ENCODE results near the gene C12orf60. TPM values are rescaled to one million over a fixed set of nuclear protein-coding genes. Genes with fewer than 3 reads are reported as not detected.

C12orf60 gene
- total RNA-seq, 3 donors from 2014 or later (not counting 1 experiment from before 2014, with no cell fraction given) = 0.28 to 0.79 (median 0.33) TPM

GRCh38 chr12:14841761-14842160, 38.3 kb downstream of the C12orf60 start:
- Histone ChIP-seq H3K9me3 (ENCODE audit: control insufficient read depth, insufficient read depth, low read length) (no peaks in the 10 kb centered on the region), H3K27ac (ENCODE audit: low read length) (no peak overlapping the region), H3K36me3 (ENCODE audit: control insufficient read depth, insufficient read depth, low read length) (no peaks in the 10 kb centered on the region), H3K4me1 (ENCODE audit: control insufficient read depth, insufficient read depth, low read length) (no peaks in the 10 kb centered on the region), H3K27me3 (ENCODE audit: control insufficient read depth, insufficient read depth, low read length) (peaks cover 4% of the 10 kb centered on the region), H3K4me3 (ENCODE audit: low read length) (no peak overlapping the region)
- no peak for DNase-seq
- no peak for ATAC-seq
- H3K27ac Mint-ChIP-seq = no peak overlapping the region
- no peak overlapping the region for H3K4me3 Mint-ChIP-seq
- H3K9me3 Mint-ChIP-seq = no peaks in the 10 kb centered on the region
- 81% methylated on average over 2 of the region's 3 CpGs for WGBS (ENCODE audit: insufficient coverage)
- intact Hi-C loops (cut with micrococcal nuclease) = loop anchor here (10.0 kb wide), 1 partner anchor 117 kb away; no protein-coding TSS in a partner anchor
- peaks cover 0 to 5% of the 10 kb centered on the region in 2 donors for H3K4me1 Mint-ChIP-seq
- H3K27me3 Mint-ChIP-seq (ENCODE audit: low read depth in 2 of 2) = peaks cover 0 to 16% of the 10 kb centered on the region in 2 donors
- TF ChIP-seq, protein P1, sequence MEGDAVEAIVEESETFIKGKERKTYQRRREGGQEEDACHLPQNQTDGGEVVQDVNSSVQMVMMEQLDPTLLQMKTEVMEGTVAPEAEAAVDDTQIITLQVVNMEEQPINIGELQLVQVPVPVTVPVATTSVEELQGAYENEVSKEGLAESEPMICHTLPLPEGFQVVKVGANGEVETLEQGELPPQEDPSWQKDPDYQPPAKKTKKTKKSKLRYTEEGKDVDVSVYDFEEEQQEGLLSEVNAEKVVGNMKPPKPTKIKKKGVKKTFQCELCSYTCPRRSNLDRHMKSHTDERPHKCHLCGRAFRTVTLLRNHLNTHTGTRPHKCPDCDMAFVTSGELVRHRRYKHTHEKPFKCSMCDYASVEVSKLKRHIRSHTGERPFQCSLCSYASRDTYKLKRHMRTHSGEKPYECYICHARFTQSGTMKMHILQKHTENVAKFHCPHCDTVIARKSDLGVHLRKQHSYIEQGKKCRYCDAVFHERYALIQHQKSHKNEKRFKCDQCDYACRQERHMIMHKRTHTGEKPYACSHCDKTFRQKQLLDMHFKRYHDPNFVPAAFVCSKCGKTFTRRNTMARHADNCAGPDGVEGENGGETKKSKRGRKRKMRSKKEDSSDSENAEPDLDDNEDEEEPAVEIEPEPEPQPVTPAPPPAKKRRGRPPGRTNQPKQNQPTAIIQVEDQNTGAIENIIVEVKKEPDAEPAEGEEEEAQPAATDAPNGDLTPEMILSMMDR (IDR thresholded peaks at IDR 0.05) = no peak
- no peaks in the 10 kb centered on the region for H3K36me3 Mint-ChIP-seq

DNA sequence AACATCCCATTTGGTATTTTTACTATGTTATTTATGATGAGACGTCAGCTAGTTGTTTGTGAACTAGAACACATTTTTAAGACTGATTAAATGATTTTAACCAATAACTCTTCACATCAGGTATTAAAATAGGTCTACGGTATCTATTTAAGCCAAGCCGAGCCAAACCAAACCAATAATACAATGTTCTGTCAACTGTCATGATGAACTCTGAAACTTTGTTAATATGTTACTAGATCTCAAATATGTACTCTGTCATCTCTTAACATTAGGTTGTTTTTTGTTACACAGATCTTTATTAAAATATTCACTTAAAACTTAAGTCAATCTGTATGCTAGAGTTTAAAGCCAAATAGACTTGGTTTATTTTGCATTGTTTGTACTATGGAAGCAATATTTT, 38.8 kb downstream of the C12orf60 start:
- H3K9me3 ChIP-seq (ENCODE audit: control insufficient read depth, insufficient read depth, low read length) = no peaks in the 10 kb centered on the region
- WGBS (ENCODE audit: insufficient coverage) = no CpG with 5 or more reads among the region's 3 CpGs
- H3K27ac Mint-ChIP-seq = no peak overlapping the region
- TF ChIP-seq, protein P1 (IDR thresholded peaks at IDR 0.05) = no peak
- H3K27me3 Mint-ChIP-seq (ENCODE audit: low read depth in 2 of 2) = peaks cover 0 to 16% of the 10 kb centered on the region in 2 donors
- peaks cover 4% of the 10 kb centered on the region for H3K27me3 ChIP-seq (ENCODE audit: control insufficient read depth, insufficient read depth, low read length)
- H3K4me1 Mint-ChIP-seq = peaks cover 0 to 5% of the 10 kb centered on the region in 2 donors
- ATAC-seq = no peak
- no peaks in the 10 kb centered on the region for H3K4me1 ChIP-seq (ENCODE audit: control insufficient read depth, insufficient read depth, low read length)
- H3K9me3 Mint-ChIP-seq = no peaks in the 10 kb centered on the region
- intact Hi-C loops (cut with micrococcal nuclease) = loop anchor here (10.0 kb wide), 1 partner anchor 118 kb away; no protein-coding TSS in a partner anchor
- no peak overlapping the region for H3K4me3 ChIP-seq (ENCODE audit: low read length)
- H3K4me3 Mint-ChIP-seq = no peak overlapping the region
- DNase-seq = no peak
- H3K27ac ChIP-seq (ENCODE audit: low read length) = no peak overlapping the region
- no peaks in the 10 kb centered on the region for H3K36me3 ChIP-seq (ENCODE audit: control insufficient read depth, insufficient read depth, low read length)
- no peaks in the 10 kb centered on the region for H3K36me3 Mint-ChIP-seq

- Mint-ChIP-seq H3K36me3 (no peaks in the 10 kb centered on the region), H3K4me3 (no peak within 1 kb of the TSS), H3K27me3 (ENCODE audit: low read depth in 2 of 2) (peaks cover 0 to 20% of the 10 kb centered on the region in 2 donors), H3K27ac (no peak within 1 kb of the TSS), H3K9me3 (no peaks in the 10 kb centered on the region), H3K4me1 (peaks cover 0 to 5% of the 10 kb centered on the region in 2 donors)
- H3K9me3 ChIP-seq (ENCODE audit: control insufficient read depth, insufficient read depth, low read length) = no peaks in the 10 kb centered on the region
- no peaks in the 10 kb centered on the region for H3K36me3 ChIP-seq (ENCODE audit: control insufficient read depth, insufficient read depth, low read length)
- no peaks in the 10 kb centered on the region for H3K4me1 ChIP-seq (ENCODE audit: control insufficient read depth, insufficient read depth, low read length)
- intact Hi-C loops (cut with micrococcal nuclease) = loop anchor here (10.0 kb wide), 1 partner anchor 119 kb away; no protein-coding TSS in a partner anchor
- no peak for ATAC-seq
- H3K27me3 ChIP-seq (ENCODE audit: control insufficient read depth, insufficient read depth, low read length) = peaks cover 2% of the 10 kb centered on the region
- H3K27ac ChIP-seq (ENCODE audit: low read length) = no peak within 1 kb of the TSS
- WGBS (ENCODE audit: insufficient coverage) = 87% methylated on average over 10 of the region's 10 CpGs
- TF ChIP-seq, protein P1 (IDR thresholded peaks at IDR 0.05) = no peak
- no peak within 1 kb of the TSS for H3K4me3 ChIP-seq (ENCODE audit: low read length)
- DNase-seq = no peak
Measured at GRCh38 chr12:14843425-14843887, 40.0 kb downstream of the C12orf60 start, which contains the start of gene ART4. Gene ART4 (minus strand): TSS chr12:14843526. CDS start chr12:14843113, 413 bp downstream.

GRCh38 chr12:14844401-14844800, 40.9 kb downstream of the C12orf60 start:
- DNase-seq = no peak
- Mint-ChIP-seq H3K9me3 (no peaks in the 10 kb centered on the region), H3K27ac (no peak overlapping the region), H3K36me3 (no peaks in the 10 kb centered on the region), H3K4me1 (peaks cover 0 to 5% of the 10 kb centered on the region in 2 donors), H3K27me3 (ENCODE audit: low read depth in 2 of 2) (peaks cover 0 to 15% of the 10 kb centered on the region in 2 donors), H3K4me3 (no peak overlapping the region)
- no peak overlapping the region for H3K27ac ChIP-seq (ENCODE audit: low read length)
- no peaks in the 10 kb centered on the region for H3K9me3 ChIP-seq (ENCODE audit: control insufficient read depth, insufficient read depth, low read length)
- ATAC-seq = no peak
- TF ChIP-seq, protein P1 (IDR thresholded peaks at IDR 0.05) = no peak
- intact Hi-C loops (cut with micrococcal nuclease) = loop anchor here (10.0 kb wide), 1 partner anchor 120 kb away; no protein-coding TSS in a partner anchor
- no peaks in the 10 kb centered on the region for H3K36me3 ChIP-seq (ENCODE audit: control insufficient read depth, insufficient read depth, low read length)
- no peaks in the 10 kb centered on the region for H3K27me3 ChIP-seq (ENCODE audit: control insufficient read depth, insufficient read depth, low read length)
- H3K4me3 ChIP-seq (ENCODE audit: low read length) = no peak overlapping the region
- H3K4me1 ChIP-seq (ENCODE audit: control insufficient read depth, insufficient read depth, low read length) = no peaks in the 10 kb centered on the region
